ENCODE data around the gene TDRD7.
"Not testable (repeated sequence)": the region's sequence is repeated elsewhere in the genome, so short reads cannot be mapped to it uniquely, and the experiment has no call there.

Gene TDRD7

DNA sequence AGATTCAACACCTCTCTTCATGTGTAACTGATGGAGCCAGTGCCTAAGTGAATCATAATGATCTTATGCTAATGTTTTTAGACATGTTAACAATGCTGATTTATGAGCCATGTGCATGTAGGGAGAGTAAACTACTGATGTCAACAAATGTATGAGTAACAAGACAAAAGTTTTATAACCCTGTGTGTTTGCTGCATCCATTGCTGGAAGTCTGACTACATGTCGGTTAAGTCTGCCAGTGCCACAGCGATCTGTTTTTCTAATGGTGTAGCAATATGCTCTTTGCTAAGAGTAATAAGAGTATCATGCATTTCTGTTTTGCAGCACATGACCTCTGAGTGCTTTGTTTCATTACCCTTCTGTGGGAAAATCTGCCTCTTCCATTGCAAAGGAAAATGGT lies 63.2 kb downstream of the TDRD7 start:
- DNase-seq (ENCODE audit: low read depth), result no peak

DNA sequence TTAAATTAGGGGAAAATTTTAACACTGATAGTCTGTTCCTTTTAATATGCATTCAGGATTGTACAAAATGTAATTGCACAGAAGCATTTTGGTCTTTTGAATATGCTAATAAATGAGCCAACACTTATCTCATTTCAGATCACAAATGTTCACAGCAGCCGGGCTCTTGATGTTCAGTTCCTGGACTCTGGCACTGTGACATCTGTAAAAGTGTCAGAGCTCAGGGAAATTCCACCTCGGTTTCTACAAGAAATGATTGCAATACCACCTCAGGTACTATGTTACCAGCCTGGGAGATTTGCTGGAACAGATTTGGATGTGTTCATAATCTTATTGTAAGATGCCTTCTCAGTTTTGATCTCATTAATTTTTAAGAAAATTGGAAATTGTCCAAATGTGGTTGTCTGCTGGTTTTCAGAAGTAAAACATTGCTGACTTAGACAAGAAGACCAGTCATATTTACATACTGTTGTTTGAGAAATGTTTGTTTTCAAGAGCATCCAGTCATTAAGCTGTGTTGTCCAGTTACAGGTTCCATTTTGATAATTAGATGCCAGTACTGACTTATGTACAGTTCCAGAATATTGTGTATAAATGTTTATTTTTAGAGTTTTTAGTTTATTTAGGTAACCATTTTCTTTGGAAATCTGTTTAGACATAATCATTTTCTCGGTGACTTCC lies 66.5 kb downstream of the TDRD7 start:
- no peak for DNase-seq (ENCODE audit: low read depth)

DNA sequence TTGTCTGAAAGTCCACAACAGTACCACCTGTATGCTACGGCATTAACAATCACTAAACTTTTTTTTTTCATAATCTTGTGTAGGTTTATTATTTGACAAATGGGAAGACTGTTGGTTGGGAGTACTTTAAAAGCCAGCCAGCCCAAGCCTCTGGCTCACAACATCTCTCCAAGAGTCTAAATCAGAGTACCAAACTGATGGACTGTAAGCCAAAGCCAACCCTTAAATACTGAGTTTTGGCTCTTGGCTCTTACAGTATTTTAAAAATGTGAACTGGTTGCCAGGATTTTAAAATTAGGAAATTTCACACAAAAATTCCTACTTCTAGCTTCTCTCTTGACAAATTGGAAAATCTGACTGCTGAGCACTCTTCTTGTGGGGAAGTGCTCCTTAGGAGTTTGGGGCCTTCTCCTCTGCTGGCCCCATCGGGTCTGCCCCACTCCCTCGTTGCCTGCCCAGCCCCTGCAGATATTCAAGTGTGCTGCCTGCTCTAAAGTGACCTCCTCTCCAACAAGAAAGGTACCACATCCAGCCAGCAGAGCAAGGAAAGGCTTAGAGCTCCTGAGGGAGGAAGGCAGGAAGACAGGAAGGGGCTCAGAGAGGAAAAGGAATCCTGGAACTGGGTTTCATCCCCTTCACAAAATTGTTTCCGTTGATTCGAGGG lies 67.7 kb downstream of the TDRD7 start:
- no peak for DNase-seq (ENCODE audit: low read depth)

DNA sequence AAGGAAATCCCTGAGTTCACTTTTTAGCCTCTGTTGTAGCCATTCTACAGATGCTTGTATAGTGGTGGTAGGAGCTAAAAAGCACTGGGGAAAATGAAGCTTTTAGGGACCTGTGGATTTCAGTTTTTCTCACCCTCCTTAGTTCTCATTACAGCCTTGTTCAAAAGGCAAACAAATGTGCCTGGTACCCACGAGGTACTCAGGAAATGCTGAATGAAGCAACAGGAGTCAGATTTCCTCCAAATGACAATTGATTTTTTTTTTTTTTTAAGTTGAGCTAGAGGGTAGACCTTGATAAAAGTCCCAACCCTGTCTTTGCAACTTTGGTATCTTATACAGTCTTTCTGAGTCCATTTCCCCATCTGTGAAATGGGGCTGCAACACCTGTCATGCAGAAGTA lies 68.3 kb downstream of the TDRD7 start:
- no peak for DNase-seq (ENCODE audit: low read depth)

DNA sequence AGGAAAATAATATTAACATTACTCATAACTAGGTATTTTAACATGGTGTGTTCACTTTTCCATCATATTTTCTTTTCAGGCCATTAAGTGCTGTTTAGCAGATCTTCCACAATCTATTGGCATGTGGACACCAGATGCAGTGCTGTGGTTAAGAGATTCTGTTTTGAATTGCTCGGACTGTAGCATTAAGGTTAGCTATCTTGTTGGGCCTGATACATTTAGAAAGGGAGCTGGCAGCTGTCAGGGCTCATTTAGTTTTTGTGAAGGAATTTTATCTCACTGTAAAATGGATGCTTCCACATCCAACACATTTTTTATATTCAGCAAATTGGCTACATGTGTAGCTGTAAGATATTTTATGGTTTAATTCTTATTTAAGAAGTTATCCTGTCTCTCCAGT lies 68.9 kb downstream of the TDRD7 start:
- no peak for DNase-seq (ENCODE audit: low read depth)

DNA sequence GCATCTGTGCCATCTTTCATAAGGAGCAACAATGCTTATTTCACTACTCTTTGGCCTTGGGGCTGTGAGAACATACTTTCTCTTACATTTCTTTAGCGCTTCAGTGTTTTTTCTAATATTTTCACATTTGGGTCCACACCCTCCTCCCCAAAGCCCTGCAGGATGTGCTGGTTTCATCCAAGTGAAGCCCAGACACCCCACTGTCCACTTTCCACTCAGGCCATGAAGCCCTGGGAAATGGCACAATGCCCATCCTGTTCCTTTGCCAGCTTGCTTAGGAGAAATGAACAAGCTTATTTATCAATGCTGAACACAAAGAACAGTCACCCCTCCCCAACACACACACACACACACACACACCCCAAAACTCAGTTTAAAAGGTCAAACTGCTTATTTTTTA lies 72.2 kb downstream of the TDRD7 start:
- no peak for DNase-seq (ENCODE audit: low read depth)

DNA sequence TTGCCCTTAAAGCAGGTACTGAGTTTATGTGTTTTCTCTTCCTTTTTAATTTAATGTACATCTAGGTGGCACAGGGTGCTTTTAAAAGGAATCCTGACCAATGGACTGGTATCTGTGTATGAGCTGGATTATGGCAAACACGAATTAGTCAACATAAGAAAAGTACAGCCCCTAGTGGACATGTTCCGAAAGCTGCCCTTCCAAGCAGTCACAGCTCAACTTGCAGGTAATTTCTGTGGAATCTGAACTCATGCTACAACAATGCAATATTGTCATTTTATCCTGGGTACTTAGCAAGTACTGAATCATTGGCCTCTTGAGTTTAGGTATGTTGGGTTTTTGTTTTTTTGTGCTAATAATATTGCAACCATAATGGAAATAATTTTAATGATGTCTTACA lies 75.2 kb downstream of the TDRD7 start:
- no peak for DNase-seq (ENCODE audit: low read depth)

DNA sequence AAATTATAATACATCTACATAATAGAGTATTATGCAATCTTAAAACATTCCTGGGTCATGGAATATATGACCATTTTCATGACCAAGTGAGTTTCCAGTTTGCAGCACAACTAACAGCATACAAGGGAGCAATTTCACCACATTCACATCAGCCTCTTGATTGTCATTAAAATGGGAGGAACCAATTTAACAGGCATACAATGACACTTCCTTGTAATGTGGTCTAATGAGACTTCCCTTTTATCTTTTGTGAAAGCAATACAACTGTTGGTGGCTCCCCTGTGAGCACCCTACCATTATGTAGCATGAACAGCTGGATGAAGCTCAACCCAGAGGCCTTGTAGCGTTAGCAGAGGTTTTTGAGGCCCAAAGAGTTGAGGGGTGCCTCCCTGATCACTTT lies 76.0 kb downstream of the TDRD7 start:
- DNase-seq (ENCODE audit: low read depth), result no peak

DNA sequence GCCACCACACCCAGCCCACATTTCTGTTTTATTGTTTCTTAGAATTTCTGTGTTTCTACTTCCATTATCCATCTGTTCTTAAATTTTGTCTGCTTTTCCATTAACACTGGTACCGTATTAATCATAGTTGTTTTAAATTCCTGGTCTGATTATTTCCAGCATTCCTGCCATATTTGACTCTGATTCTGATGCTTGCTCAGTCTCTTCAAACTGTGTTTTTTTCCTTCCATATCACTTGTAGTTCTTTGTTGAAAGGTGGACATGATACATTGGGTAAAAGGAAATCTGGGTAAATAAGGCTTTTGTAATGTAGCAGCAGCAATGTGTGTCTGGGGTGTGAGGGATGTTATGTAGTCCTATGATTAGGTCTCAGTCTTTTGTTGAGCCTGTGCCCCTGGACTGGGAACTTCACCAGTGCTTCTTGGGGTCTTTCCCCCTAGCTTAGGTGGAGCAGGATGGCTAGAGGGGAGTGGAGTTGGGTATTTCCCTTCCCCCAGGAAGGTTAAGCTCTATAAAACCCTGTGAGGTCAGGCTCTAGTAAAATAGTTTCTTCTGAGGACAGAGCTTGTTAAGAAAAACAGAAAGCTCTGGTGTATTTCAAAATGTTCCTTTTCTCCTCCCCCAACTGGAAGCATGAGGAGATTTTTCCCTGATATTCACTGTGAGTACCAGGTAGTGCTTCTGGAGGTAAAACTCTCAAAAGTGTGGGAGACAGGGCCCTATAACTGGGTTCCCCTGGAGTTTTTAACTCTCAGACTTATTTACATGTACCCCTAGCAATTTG lies 79.5 kb downstream of the TDRD7 start:
- no peak for DNase-seq (ENCODE audit: low read depth)

DNA sequence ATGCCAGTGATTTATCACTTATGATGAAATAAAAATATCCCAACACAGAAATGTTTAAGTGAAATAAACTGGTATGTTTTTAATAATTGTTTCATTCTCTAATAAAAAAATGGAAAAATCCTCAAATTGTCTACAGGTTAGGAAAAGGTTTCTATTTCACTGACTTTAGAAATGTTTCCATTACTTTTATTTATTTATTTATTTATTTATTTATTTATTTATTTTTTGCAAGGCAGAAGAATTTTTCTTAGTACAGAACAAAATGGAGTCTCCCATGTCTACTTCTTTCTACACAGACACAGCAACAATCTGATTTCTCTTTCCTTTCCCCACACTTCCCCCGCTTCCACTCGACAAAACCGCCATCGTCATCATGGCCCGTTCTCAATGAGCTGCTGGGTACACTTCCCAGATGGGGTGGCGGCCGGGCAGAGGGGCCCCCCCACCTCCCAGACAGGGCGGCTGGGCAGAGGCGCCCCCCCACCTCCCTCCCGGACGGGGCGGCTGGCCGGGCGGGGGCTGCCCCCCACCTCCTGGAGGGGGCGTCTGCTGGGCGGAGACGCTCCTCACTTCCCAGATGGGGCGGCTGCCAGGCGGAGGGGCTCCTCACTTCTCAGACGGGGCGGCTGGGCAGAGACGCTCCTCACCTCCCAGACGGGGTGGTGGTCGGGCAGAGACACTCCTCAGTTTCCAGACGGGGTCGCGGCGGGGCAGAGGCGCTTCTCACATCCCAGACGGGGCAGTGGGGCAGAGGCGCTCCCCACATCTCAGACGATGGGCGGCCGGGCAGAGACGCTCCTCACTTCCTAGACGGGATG lies 85.9 kb downstream of the TDRD7 start:
- not testable (repeated sequence) for DNase-seq (ENCODE audit: low read depth)

DNA sequence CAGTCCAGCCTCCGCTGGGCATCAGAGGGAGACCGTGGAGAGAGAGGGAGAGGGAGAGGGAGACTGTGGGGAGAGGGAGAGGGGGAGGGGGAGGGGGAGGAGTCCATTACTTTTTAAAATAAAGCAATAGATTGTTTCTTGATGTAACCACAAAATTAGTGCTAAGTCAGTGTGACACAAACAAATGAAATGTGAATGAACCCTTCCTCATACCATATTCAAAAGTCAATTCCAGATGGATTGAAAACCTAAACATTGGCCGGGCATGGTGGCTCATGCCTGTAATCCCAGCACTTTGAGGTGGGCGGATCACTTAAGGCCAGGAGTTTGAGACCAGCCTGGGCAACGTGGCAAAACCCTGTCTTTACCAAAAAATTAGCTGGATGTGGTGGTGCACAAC lies 87.0 kb downstream of the TDRD7 start:
- not testable (repeated sequence) for DNase-seq (ENCODE audit: low read depth)

DNA sequence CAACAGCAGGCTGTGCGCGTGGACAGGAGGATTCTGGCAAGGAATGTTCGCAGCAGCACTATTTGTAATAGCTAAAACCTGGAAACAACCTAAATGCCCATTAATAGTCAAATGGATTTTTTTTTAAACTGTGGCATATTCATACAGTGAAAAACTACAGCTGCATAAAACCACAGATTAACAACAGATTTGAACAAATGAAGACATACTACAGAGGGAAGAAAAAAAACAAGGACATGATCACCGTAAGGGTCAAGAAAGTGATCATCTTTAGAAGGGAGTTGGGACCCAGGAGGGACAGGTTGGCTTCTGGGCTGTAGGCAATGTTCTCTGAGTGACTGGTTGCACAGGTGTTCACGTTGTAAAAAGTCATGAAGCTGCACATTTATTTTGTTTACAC lies 88.4 kb downstream of the TDRD7 start:
- no peak for DNase-seq (ENCODE audit: low read depth)

DNA sequence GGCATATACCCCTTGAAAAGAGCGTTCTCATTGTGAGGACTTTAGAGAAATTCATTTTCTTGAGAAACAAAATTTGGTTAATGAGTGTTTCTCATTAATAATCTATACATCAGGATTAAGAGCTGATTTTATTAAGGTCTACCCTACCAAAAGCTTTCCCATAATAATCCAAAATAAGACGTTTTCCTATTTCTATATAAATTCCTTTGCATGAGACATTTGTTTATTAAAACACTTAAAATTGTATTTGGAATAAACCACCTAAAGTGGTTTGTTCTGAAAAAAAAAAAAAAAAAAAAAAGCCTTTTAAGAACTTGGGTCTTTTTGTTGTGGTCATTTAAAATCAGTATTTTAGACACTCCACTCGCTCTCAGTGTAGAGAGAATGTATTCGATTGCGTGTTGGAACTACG lies 88.9 kb downstream of the TDRD7 start:
- no peak for DNase-seq (ENCODE audit: low read depth)

DNA sequence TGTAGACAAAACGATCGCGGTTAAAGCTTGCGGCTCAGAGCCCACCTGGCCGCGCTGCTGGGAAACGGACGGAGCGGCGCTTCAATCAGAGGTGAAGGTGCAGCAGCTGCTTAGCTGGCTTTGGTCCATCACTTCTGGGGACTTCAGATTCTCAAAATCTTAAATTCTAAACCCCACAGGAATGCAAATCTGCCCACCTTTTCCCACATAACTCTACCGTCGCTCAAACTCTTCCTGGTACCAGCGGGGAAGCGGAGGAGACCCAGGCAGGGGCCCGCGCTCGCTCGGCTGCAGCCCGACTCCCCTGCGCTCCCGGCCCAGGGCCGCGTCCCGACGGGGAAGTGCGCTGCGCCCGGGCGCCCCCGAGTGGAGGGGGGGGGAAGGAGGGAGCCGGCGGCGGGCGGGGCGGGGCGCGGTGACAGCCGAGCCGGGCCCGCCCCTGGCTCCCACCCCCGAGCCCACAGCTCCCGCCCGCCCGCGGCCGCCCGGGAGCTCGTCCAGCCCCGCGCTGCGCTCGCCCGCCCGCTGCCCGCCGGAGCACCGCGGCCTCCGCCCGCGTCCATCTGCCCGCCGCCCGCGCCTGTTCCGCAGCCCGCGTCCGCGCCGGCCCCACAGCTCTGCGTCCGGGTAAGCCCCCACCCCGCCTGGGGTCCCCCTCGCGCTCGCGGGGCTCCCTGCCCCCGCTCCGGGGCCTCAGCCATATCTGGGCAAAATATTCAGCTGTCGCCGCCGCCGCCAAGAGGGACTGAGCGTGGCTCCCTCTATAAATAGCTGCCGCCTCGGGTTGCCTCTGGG lies 89.5 kb downstream of the TDRD7 start, which contains the start of gene TMOD1:
Gene TMOD1, plus strand, starts transcription at position 490 of the 795 bp plus-strand sequence. CDS start 22,523 bp downstream, outside the sequence.
- no peak for DNase-seq (ENCODE audit: low read depth)

DNA sequence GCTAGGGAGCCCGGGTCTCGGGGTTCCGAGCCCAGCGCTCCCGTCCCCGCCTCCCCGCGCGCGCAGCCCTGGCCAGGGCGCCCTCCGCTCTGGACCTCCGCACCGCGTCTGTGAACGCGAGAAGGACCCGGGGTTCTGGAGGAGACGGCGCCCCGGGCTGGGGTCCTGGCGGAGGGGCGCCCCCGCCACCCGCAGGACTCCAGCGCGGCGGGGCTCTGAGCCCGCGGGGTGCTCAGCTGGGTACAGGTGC lies 90.0 kb downstream of the TDRD7 start:
- no peak for DNase-seq (ENCODE audit: low read depth)

DNA sequence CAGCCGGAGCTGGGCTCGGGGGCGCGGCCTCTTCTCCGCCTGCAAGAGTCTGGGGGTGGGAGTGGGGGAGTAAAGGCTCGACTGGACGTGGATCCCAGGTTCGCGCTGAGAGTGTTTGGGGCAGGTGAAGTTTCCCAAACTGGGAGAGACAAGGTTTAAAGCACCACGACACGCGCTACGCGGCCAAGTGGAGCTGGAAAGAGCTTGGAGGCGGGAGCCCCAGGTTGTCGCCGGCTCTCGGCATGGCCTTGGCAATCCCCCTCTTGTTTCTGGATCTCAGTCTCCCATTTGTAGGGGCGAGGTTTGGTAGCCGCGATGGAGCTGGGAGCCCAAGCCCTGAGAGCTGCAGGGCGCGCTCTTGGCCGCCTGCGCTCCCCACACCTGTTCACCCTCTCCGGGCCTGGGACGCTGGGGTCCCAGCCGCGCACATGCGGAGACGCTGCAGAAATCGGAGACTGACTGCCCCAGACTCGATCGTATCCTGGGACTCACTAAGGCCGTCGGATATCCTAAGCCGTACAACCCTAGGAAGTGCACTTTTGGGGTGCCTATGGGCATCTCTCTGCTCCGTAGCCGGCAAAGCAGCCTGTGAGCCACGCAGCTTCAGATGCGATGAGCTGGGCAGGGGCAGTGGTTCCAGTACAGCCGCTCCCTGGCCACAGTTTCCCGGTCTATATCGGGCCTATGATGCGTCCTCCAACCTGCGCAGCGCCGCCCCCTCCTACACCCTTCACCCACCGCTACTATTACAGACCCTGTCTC lies 90.5 kb downstream of the TDRD7 start:
- no peak for DNase-seq (ENCODE audit: low read depth)

DNA sequence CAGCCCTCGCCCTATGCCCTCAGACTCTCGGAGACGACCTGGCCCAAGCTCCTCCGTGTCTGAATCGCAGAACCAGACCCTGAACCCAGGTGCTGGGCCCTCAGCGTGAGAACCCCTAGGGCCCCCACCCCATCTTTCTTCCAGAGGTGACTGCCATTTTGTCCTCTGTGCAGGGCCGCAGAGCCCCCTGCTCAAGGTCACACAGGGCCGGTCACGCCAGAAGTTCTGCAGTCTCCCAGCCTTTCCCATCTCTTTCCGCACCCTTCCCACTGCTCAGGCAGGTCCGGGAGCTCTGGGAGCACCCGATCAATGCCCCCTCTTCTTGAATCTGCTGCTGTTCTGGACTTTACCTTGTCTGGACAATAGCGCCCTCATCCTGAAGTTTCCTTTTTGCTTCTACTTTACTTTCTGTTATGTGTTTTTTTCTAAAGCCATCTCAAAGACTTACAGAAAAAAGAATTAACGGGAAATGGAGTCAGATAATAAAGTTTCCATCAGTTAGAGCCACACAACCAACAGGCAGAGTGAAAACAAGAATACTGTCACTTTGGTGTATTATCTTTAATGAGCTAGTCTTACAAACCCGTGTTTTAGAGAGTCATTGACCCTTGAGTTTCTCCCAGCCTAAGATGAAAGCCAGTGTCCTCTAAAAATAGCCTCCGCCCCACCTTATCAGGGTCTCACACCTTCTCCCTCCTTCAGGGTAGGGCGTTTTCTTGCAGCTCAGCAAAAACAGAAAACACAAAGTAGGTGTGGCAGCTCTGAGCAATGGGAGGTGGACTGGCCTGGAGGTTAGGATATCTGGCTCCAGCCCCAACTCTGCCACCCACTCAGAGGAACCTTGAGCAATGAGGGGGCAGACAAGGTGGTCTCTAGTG lies 91.3 kb downstream of the TDRD7 start:
- DNase-seq (ENCODE audit: low read depth), result no peak

DNA sequence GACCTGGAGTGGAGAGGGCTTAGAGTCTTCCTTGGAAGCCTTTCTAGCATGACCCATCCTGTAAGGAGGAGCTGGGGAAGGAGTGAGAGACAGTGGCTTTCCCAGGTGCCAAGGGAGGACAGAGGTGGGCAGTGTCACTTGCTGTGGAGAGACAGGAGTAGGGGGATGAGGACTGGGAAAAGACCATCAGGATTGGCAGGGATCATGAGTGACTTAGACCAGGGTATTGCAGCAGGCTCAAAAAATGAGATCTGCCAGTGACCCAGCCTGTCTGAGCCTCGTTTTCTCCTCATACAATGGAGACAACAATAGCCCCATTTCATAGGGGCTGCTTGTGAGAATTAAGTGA lies 91.9 kb downstream of the TDRD7 start:
- no peak for DNase-seq (ENCODE audit: low read depth)

DNA sequence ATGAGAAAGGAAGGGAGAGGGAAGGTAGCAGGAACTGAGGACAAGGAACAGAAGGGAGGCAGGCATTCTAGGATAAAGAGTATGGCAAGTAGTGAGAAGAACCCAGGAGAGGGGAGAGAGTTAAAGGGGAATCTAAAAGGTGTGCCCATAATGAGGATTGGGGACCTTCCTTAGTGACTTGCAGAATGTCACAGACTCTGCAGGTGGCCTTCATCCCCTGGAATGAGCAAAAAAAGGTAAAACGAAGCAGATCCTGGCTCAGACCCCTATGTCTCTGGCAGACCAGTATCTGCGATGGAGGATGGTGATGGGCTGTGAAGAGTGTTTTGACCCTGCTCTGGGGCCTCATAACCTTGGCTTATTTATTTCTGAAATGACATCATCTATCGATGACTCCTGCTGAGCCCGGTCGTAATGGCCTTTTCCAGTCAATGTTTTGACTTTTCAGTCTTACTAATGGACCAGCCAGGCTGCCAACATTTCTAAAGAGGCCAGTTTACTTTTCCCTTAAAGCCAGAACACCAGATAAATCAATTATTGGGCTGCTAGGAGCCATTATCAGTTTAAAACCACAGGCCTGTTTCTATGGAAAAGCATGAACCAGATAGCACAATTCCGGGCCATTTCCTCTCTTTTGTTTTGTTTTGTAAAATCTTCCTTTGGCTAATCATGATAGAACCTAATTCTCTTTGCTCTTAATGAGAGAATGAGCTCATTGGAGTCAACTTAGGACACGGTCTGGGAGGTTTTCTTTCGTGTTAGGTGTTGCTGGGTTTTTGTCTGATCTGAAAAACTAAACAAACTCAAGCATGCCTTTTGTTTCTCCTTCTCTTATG lies 92.7 kb downstream of the TDRD7 start:
- no peak for DNase-seq (ENCODE audit: low read depth)
